SK-N-SH (cell line): ENCODE results near the gene TGFB1I1.

Experiments
- CTCF ChIP-seq: fragments of 200-600 bp; sonication (generic); IDR thresholded peaks from 2 replicates; pipeline ENCODE4 v1.6.1; 2017; ENCODE audit warnings: antibody characterized with exemption, mild to moderate bottlenecking, moderate library complexity
- FOXM1 ChIP-seq: IDR thresholded peaks from 2 replicates; pipeline ENCODE4 v1.4.0; 2012; ENCODE audit warnings: low read depth, mild to moderate bottlenecking
- MXI1 ChIP-seq: IDR thresholded peaks from 2 replicates; pipeline ENCODE4 v1.6.1; 2012; ENCODE audit warnings: mild to moderate bottlenecking, low read depth, low read length, improper control_type of control experiment
- USF1 ChIP-seq: IDR thresholded peaks from 2 replicates; pipeline ENCODE4 v1.4.0; 2012; ENCODE audit warnings: low read depth, borderline replicate concordance

- TF ChIP-seq MXI1 (no peak), USF1 (no peak), FOXM1 (no peak), CTCF (no peak)
Measured at GRCh38 chr16:31436221-31437045, 35.5 kb upstream of the TGFB1I1 start.
